Transverse colon (tissue), 4 donors: ENCODE results near the gene OR10H5.
"Not testable (repeated sequence)": the region's sequence is repeated elsewhere in the genome, so short reads cannot be mapped to it uniquely, and the experiment has no call there.

Experiments used
- CTCF ChIP-seq, 5 experiments: fragments of 200-600 bp in 3 of 5; fragments of 450-650 bp in 2 of 5; sonication (generic) in 3 of 5; IDR thresholded peaks; 1 replicate in 2 of 5; 2 replicates in 3 of 5; pipeline ENCODE4 v1.5.1; 2016 to 2017; ENCODE audit warnings: antibody characterized with exemption in 5 of 5, inconsistent platforms in 3 of 5, mild to moderate bottlenecking in 2 of 5, moderate library complexity in 1 of 5
- POLR2AphosphoS5 ChIP-seq, 3 donors: sonication (generic); formaldehyde crosslinking; IDR thresholded peaks; one replicate each; pipeline ENCODE4 v1.6.1; 2016; ENCODE audit warnings: antibody characterized with exemption in 3 of 3

- not testable (repeated sequence) for TF ChIP-seq POLR2AphosphoS5, CTCF (IDR thresholded peaks at IDR 0.05)
Measured at GRCh38 chr19:15794279-15794678, 6.8 kb downstream of the OR10H5 start.
